Lower leg skin (tissue), 3 donors: ENCODE results near the gene P4HA1.

Experiments
- CTCF ChIP-seq, 3 donors: fragments of 450-650 bp; IDR thresholded peaks; one replicate each; pipeline ENCODE4 v1.5.1; 2016; ENCODE audit warnings: antibody characterized with exemption in 3 of 3, mild to moderate bottlenecking in 3 of 3, moderate library complexity in 2 of 3
- POLR2A ChIP-seq, 2 donors: fragments of 450-650 bp; IDR thresholded peaks; one replicate each; pipeline ENCODE4 v1.6.1; 2016 to 2017; ENCODE audit warnings: antibody characterized with exemption in 2 of 2, mild to moderate bottlenecking in 1 of 2, moderate library complexity in 1 of 2

DNA sequence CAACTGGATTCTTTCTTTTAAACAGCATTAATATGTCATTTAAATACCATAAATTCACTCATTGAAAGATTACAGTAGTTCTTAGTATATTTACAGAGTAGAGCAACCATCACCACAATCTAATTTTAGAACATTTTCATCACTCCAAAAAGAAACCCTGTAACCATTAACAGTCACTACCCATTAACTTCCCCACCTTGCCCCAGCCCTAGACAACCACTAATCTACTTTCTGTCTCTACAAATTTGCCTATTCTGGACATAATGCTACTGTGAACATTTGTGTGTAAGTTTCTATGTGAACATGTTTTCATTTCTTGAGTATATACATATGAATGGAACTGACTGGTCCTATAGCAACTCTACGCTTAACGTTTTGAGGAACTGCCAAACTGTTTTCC lies 42.4 kb downstream of the P4HA1 start:
- TF ChIP-seq CTCF (IDR thresholded peaks at IDR 0.05): no peak
- TF ChIP-seq POLR2A (IDR thresholded peaks at IDR 0.05): no peak
